ENCODE measurements around the gene GALNT15. TPM values are rescaled to one million over a fixed set of nuclear protein-coding genes. Genes with fewer than 3 reads are reported as not detected.

Gene GALNT15
- polyA plus RNA-seq, 1 donor (not counting 4 experiments of a cell fraction or from before 2014, with no cell fraction given): not detected

- H3K4me3 ChIP-seq (ENCODE audit: control insufficient read depth in 2 of 3, extremely low read depth in 1 of 3, insufficient read depth in 2 of 3, low read depth in 1 of 3, low read length in 3 of 3): no peak overlapping the region
- H3K27ac ChIP-seq (ENCODE audit: control insufficient read depth, insufficient read depth, low read length): no peak overlapping the region
- DNase-seq (ENCODE audit: low read depth, low spot score): no peak
- H3K36me3 ChIP-seq (ENCODE audit: control insufficient read depth in 2 of 2, extremely low read depth in 1 of 2, insufficient read depth in 2 of 2, low read length in 2 of 2): no peaks in the 10 kb centered on the region
- dilution Hi-C loops (cut with MboI; ENCODE audit: extremely low pct_ligation_motif_present, low sequenced_read_pairs): no loop called here
- no peaks in the 10 kb centered on the region for H3K9me1 ChIP-seq (ENCODE audit: control insufficient read depth, extremely low read depth, insufficient read depth, low read length)
- H2AFZ ChIP-seq (ENCODE audit: control insufficient read depth, low read length): no peak overlapping the region
- no peaks in the 10 kb centered on the region for H3K4me1 ChIP-seq (ENCODE audit: control insufficient read depth, extremely low read depth, insufficient read depth, low read length)
- H3K27me3 ChIP-seq (ENCODE audit: control insufficient read depth, extremely low read depth, insufficient read depth, low read length): peaks cover 9% of the 10 kb centered on the region
- H4K20me1 ChIP-seq (ENCODE audit: control insufficient read depth, extremely low read depth, insufficient read depth, low read length): no peaks in the 10 kb centered on the region
- no peak overlapping the region for H3K9ac ChIP-seq (ENCODE audit: control insufficient read depth, extremely low read depth, insufficient read depth, low read length)
- H3K9me3 ChIP-seq (ENCODE audit: control insufficient read depth, low read depth, low read length): no peaks in the 10 kb centered on the region
- H3K4me2 ChIP-seq (ENCODE audit: control insufficient read depth, extremely low read depth, insufficient read depth, low read depth, low read length): no peak overlapping the region
- no peak for FAIRE-seq
- H3K79me2 ChIP-seq (ENCODE audit: control insufficient read depth, insufficient read depth, low read length): no peaks in the 10 kb centered on the region
- TF ChIP-seq EZH2 (IDR thresholded peaks at IDR 0.05; ENCODE audit: low read length) (no peak), CTCF (optimal IDR thresholded peaks at IDR 0.05 in 1 of 3, IDR thresholded peaks at IDR 0.05 in 1 of 3, conservative IDR thresholded peaks at IDR 0.05 in 1 of 3; ENCODE audit: extremely low read depth in 1 of 3, insufficient read depth in 2 of 3, low read length in 3 of 3) (no peak)
These were observed 45.3 kb downstream of the GALNT15 start for GRCh38 chr3:16219777-16220176.

GRCh38 chr3:16221990-16222389 is 47.5 kb downstream of the GALNT15 start:
- Histone ChIP-seq H3K4me3 (ENCODE audit: control insufficient read depth in 2 of 3, extremely low read depth in 1 of 3, insufficient read depth in 2 of 3, low read depth in 1 of 3, low read length in 3 of 3) (no peak overlapping the region), H3K27ac (ENCODE audit: control insufficient read depth, insufficient read depth, low read length) (no peak overlapping the region), H3K9ac (ENCODE audit: control insufficient read depth, extremely low read depth, insufficient read depth, low read length) (no peak overlapping the region), H3K36me3 (ENCODE audit: control insufficient read depth in 2 of 2, extremely low read depth in 1 of 2, insufficient read depth in 2 of 2, low read length in 2 of 2) (no peaks in the 10 kb centered on the region), H3K27me3 (ENCODE audit: control insufficient read depth, extremely low read depth, insufficient read depth, low read length) (peaks cover 9% of the 10 kb centered on the region), H2AFZ (ENCODE audit: control insufficient read depth, low read length) (no peak overlapping the region), H3K9me3 (ENCODE audit: control insufficient read depth, low read depth, low read length) (no peaks in the 10 kb centered on the region), H3K4me1 (ENCODE audit: control insufficient read depth, extremely low read depth, insufficient read depth, low read length) (no peaks in the 10 kb centered on the region), H3K4me2 (ENCODE audit: control insufficient read depth, extremely low read depth, insufficient read depth, low read depth, low read length) (no peak overlapping the region), H4K20me1 (ENCODE audit: control insufficient read depth, extremely low read depth, insufficient read depth, low read length) (no peaks in the 10 kb centered on the region), H3K9me1 (ENCODE audit: control insufficient read depth, extremely low read depth, insufficient read depth, low read length) (no peaks in the 10 kb centered on the region), H3K79me2 (ENCODE audit: control insufficient read depth, insufficient read depth, low read length) (no peaks in the 10 kb centered on the region)
- TF ChIP-seq CTCF (optimal IDR thresholded peaks at IDR 0.05 in 1 of 3, IDR thresholded peaks at IDR 0.05 in 1 of 3, conservative IDR thresholded peaks at IDR 0.05 in 1 of 3; ENCODE audit: extremely low read depth in 1 of 3, insufficient read depth in 2 of 3, low read length in 3 of 3): no peak
- DNase-seq (ENCODE audit: low read depth, low spot score): no peak
- dilution Hi-C loops (cut with MboI; ENCODE audit: extremely low pct_ligation_motif_present, low sequenced_read_pairs): no loop called here
- FAIRE-seq: no peak

Measured in keratinocyte (primary cell).